Measurements from ENCODE around the gene PACSIN1.

- TF ChIP-seq CTCF (IDR thresholded peaks at IDR 0.05; ENCODE audit: insufficient read depth, low read length, poor library complexity, severe bottlenecking) (no peak), EZH2phosphoT487 (conservative IDR thresholded peaks at IDR 0.05; ENCODE audit: low read length) (no peak)
Measured at GRCh38 chr6:34445313-34445860, 20.5 kb upstream of the PACSIN1 start.

Data from SU-DHL-6 (cell line).